ENCODE measurements around the gene RUVBL2. TPM values are rescaled to one million over a fixed set of nuclear protein-coding genes. Genes with fewer than 3 reads are reported as not detected.
"Not testable (repeated sequence)": the region's sequence is repeated elsewhere in the genome, so short reads cannot be mapped to it uniquely, and the experiment has no call there.

Gene RUVBL2
- total and polyA plus RNA-seq, 2 donors (not counting 3 experiments of a cell fraction or from before 2014, with no cell fraction given), result 115 to 185 TPM

GRCh38 chr19:49042177-49042576 is 48.5 kb downstream of the RUVBL2 start:
- intact Hi-C loops (cut with micrococcal nuclease), result no loop called here
- FAIRE-seq (no peak), DNase-seq (ENCODE audit: low read depth, low spot score) (no peak)
- dilution Hi-C loops (cut with MboI; ENCODE audit: extremely low pct_ligation_motif_present, low sequenced_read_pairs), result no loop called here
- ChIA-PET POLR2A (no interaction called here), CTCF (no interaction called here)
- no TSS peak for BruUV-seq (replicated peaks)
- H2AFZ ChIP-seq (ENCODE audit: low read depth, low read length), result no peak overlapping the region
- no peak overlapping the region for H3K27ac ChIP-seq (ENCODE audit: insufficient read depth, low read depth, low read length)
- no peaks in the 10 kb centered on the region for H4K20me1 ChIP-seq (replicated peaks; ENCODE audit: control insufficient read depth, extremely low read depth, insufficient read depth, low read length)
- no peaks in the 10 kb centered on the region for H3K9me3 ChIP-seq (replicated peaks; ENCODE audit: control insufficient read depth, insufficient read depth, low read length)
- no peak overlapping the region for H3K9ac ChIP-seq (replicated peaks; ENCODE audit: extremely low read depth, insufficient read depth, low read length)
- H3K4me3 ChIP-seq (replicated peaks in 1 of 3; ENCODE audit: insufficient read depth in 1 of 3, low read depth in 1 of 3, low read length in 3 of 3), result no peak overlapping the region
- no peaks in the 10 kb centered on the region for H3K9me1 ChIP-seq (replicated peaks; ENCODE audit: control insufficient read depth, extremely low read depth, insufficient read depth, low read length)
- no peaks in the 10 kb centered on the region for H3K79me2 ChIP-seq (ENCODE audit: control insufficient read depth, insufficient read depth, low read length)
- no peaks in the 10 kb centered on the region for H3K27me3 ChIP-seq (ENCODE audit: control insufficient read depth in 2 of 2, insufficient read depth in 2 of 2, low read length in 2 of 2)
- no peaks in the 10 kb centered on the region for H3K4me1 ChIP-seq (ENCODE audit: control insufficient read depth, extremely low read depth, insufficient read depth, low read length)
- H3K36me3 ChIP-seq (ENCODE audit: control insufficient read depth in 2 of 2, extremely low read depth in 1 of 2, insufficient read depth in 2 of 2, low read length in 2 of 2), result no peaks in the 10 kb centered on the region
- no peak overlapping the region for H3K4me2 ChIP-seq (ENCODE audit: insufficient read depth, low read length)
- TF ChIP-seq MAX (IDR thresholded peaks at IDR 0.05; ENCODE audit: insufficient read depth, insufficient read length), result no peak
- no peak for TF ChIP-seq GATA2 (IDR thresholded peaks at IDR 0.05; ENCODE audit: insufficient read depth, insufficient read length, low read depth, low read length)
- no peak for TF ChIP-seq EZH2 (IDR thresholded peaks at IDR 0.05; ENCODE audit: borderline replicate concordance, low read depth, low read length, severe bottlenecking)
- TF ChIP-seq MYC (IDR thresholded peaks at IDR 0.05; ENCODE audit: low read depth, low read length), result no peak

- H4K20me1 ChIP-seq (replicated peaks; ENCODE audit: control insufficient read depth, extremely low read depth, insufficient read depth, low read length); FAIRE-seq; H3K4me3 ChIP-seq (replicated peaks in 1 of 3; ENCODE audit: insufficient read depth in 1 of 3, low read depth in 1 of 3, low read length in 3 of 3); H3K4me2 ChIP-seq (ENCODE audit: insufficient read depth, low read length); H2AFZ ChIP-seq (ENCODE audit: low read depth, low read length); DNase-seq (ENCODE audit: low read depth, low spot score); H3K27ac ChIP-seq (ENCODE audit: insufficient read depth, low read depth, low read length); H3K9me3 ChIP-seq (replicated peaks; ENCODE audit: control insufficient read depth, insufficient read depth, low read length); dilution Hi-C loops (cut with MboI; ENCODE audit: extremely low pct_ligation_motif_present, low sequenced_read_pairs); CTCF ChIA-PET; H3K79me2 ChIP-seq (ENCODE audit: control insufficient read depth, insufficient read depth, low read length); H3K9me1 ChIP-seq (replicated peaks; ENCODE audit: control insufficient read depth, extremely low read depth, insufficient read depth, low read length); BruUV-seq (replicated peaks); H3K4me1 ChIP-seq (ENCODE audit: control insufficient read depth, extremely low read depth, insufficient read depth, low read length); H3K9ac ChIP-seq (replicated peaks; ENCODE audit: extremely low read depth, insufficient read depth, low read length); POLR2A ChIA-PET; H3K27me3 ChIP-seq (ENCODE audit: control insufficient read depth in 2 of 2, insufficient read depth in 2 of 2, low read length in 2 of 2); intact Hi-C loops (cut with micrococcal nuclease); H3K36me3 ChIP-seq (ENCODE audit: control insufficient read depth in 2 of 2, extremely low read depth in 1 of 2, insufficient read depth in 2 of 2, low read length in 2 of 2): not testable (repeated sequence)
Measured at GRCh38 chr19:49042666-49043065, 49.0 kb downstream of the RUVBL2 start.

GRCh38 chr19:49043548-49043947 is 49.9 kb downstream of the RUVBL2 start, which contains the start of gene CGB5:
TSS of gene CGB5 (plus strand) at chr19:49043848. CDS start at chr19:49044210, 362 bp downstream.
- intact Hi-C loops (cut with micrococcal nuclease); CTCF ChIA-PET; H3K4me3 ChIP-seq (replicated peaks in 1 of 3; ENCODE audit: insufficient read depth in 1 of 3, low read depth in 1 of 3, low read length in 3 of 3); H3K27ac ChIP-seq (ENCODE audit: insufficient read depth, low read depth, low read length); H3K4me1 ChIP-seq (ENCODE audit: control insufficient read depth, extremely low read depth, insufficient read depth, low read length); H3K9me1 ChIP-seq (replicated peaks; ENCODE audit: control insufficient read depth, extremely low read depth, insufficient read depth, low read length); H3K79me2 ChIP-seq (ENCODE audit: control insufficient read depth, insufficient read depth, low read length); dilution Hi-C loops (cut with MboI; ENCODE audit: extremely low pct_ligation_motif_present, low sequenced_read_pairs); FAIRE-seq; BruUV-seq (replicated peaks); H3K36me3 ChIP-seq (ENCODE audit: control insufficient read depth in 2 of 2, extremely low read depth in 1 of 2, insufficient read depth in 2 of 2, low read length in 2 of 2); H2AFZ ChIP-seq (ENCODE audit: low read depth, low read length); H3K9ac ChIP-seq (replicated peaks; ENCODE audit: extremely low read depth, insufficient read depth, low read length); POLR2A ChIA-PET; DNase-seq (ENCODE audit: low read depth, low spot score); H3K27me3 ChIP-seq (ENCODE audit: control insufficient read depth in 2 of 2, insufficient read depth in 2 of 2, low read length in 2 of 2); H4K20me1 ChIP-seq (replicated peaks; ENCODE audit: control insufficient read depth, extremely low read depth, insufficient read depth, low read length); H3K4me2 ChIP-seq (ENCODE audit: insufficient read depth, low read length); H3K9me3 ChIP-seq (replicated peaks; ENCODE audit: control insufficient read depth, insufficient read depth, low read length): not testable (repeated sequence)

GRCh38 chr19:49049011-49049410 is 55.3 kb downstream of the RUVBL2 start, which contains the start of gene CGB8:
TSS of gene CGB8 (minus strand) at chr19:49049111. CDS start at chr19:49048739, 372 bp downstream.
- H2AFZ ChIP-seq (ENCODE audit: low read depth, low read length); dilution Hi-C loops (cut with MboI; ENCODE audit: extremely low pct_ligation_motif_present, low sequenced_read_pairs); H3K9me3 ChIP-seq (replicated peaks; ENCODE audit: control insufficient read depth, insufficient read depth, low read length); H3K27ac ChIP-seq (ENCODE audit: insufficient read depth, low read depth, low read length); H4K20me1 ChIP-seq (replicated peaks; ENCODE audit: control insufficient read depth, extremely low read depth, insufficient read depth, low read length); FAIRE-seq; H3K27me3 ChIP-seq (ENCODE audit: control insufficient read depth in 2 of 2, insufficient read depth in 2 of 2, low read length in 2 of 2); intact Hi-C loops (cut with micrococcal nuclease); H3K4me2 ChIP-seq (ENCODE audit: insufficient read depth, low read length); H3K9ac ChIP-seq (replicated peaks; ENCODE audit: extremely low read depth, insufficient read depth, low read length); H3K79me2 ChIP-seq (ENCODE audit: control insufficient read depth, insufficient read depth, low read length); H3K9me1 ChIP-seq (replicated peaks; ENCODE audit: control insufficient read depth, extremely low read depth, insufficient read depth, low read length); H3K4me3 ChIP-seq (replicated peaks in 1 of 3; ENCODE audit: insufficient read depth in 1 of 3, low read depth in 1 of 3, low read length in 3 of 3); CTCF ChIA-PET; POLR2A ChIA-PET; H3K4me1 ChIP-seq (ENCODE audit: control insufficient read depth, extremely low read depth, insufficient read depth, low read length); DNase-seq (ENCODE audit: low read depth, low spot score); BruUV-seq (replicated peaks); H3K36me3 ChIP-seq (ENCODE audit: control insufficient read depth in 2 of 2, extremely low read depth in 1 of 2, insufficient read depth in 2 of 2, low read length in 2 of 2): not testable (repeated sequence)
